Activated T-cell treated with anti-CD3 and anti-CD28 coated beads, Interleukin-2, amount 50 U/mL, for 24 hours (primary cell): ENCODE results near the gene ARHGEF18.
A peak's percentile ranks its signal among the peaks of the same experiment; 100 is the strongest.

Experiments
- DNase-seq: peaks from one replicate; pipeline ENCODE4 v3.0.0-alpha.2; 2020
- H3K27ac Mint-ChIP-seq: 2 replicates; pipeline ENCODE4 v1.8.0; 2020; ENCODE audit warnings: mild to moderate bottlenecking, mixed read lengths
- H3K27me3 Mint-ChIP-seq: 2 replicates; pipeline ENCODE4 v1.8.0; 2020; ENCODE audit warnings: mixed read lengths
- H3K36me3 Mint-ChIP-seq: 2 replicates; pipeline ENCODE4 v1.8.0; 2020; ENCODE audit warnings: low read depth, mixed read lengths
- H3K4me1 Mint-ChIP-seq: 2 replicates; pipeline ENCODE4 v1.8.0; 2020; ENCODE audit warnings: low read depth, mixed read lengths
- H3K4me3 Mint-ChIP-seq: 2 replicates; pipeline ENCODE4 v1.8.0; 2020; ENCODE audit warnings: mild to moderate bottlenecking, moderate library complexity, mixed read lengths
- H3K9me3 Mint-ChIP-seq: 2 replicates; pipeline ENCODE4 v1.8.0; 2020; ENCODE audit warnings: mixed read lengths

The ARHGEF18 gene

GRCh38 chr19:7386308-7386707, 37.6 kb downstream of the ARHGEF18 start:
- H3K9me3 Mint-ChIP-seq = no peaks in the 10 kb centered on the region
- no peak overlapping the region for H3K4me3 Mint-ChIP-seq
- H3K27me3 Mint-ChIP-seq = no peaks in the 10 kb centered on the region
- peaks cover 48% of the 10 kb centered on the region for H3K36me3 Mint-ChIP-seq
- H3K27ac Mint-ChIP-seq = peak overlapping the region; percentile 94
- H3K4me1 Mint-ChIP-seq = peaks cover 34% of the 10 kb centered on the region
- no peak for DNase-seq

GRCh38 chr19:7386769-7387168, 38.0 kb downstream of the ARHGEF18 start:
- Mint-ChIP-seq H3K4me1 (peaks cover 35% of the 10 kb centered on the region), H3K4me3 (peak overlapping the region; percentile 69), H3K27me3 (no peaks in the 10 kb centered on the region), H3K36me3 (peaks cover 52% of the 10 kb centered on the region), H3K27ac (peak overlapping the region; percentile 94), H3K9me3 (no peaks in the 10 kb centered on the region)
- DNase-seq = no peak

- no peaks in the 10 kb centered on the region for H3K9me3 Mint-ChIP-seq
- peak overlapping the region; percentile 55 for H3K27ac Mint-ChIP-seq
- H3K4me1 Mint-ChIP-seq = peaks cover 50% of the 10 kb centered on the region
- peaks cover 28% of the 10 kb centered on the region for H3K36me3 Mint-ChIP-seq
- no peak overlapping the region for H3K4me3 Mint-ChIP-seq
- DNase-seq = no peak
- no peaks in the 10 kb centered on the region for H3K27me3 Mint-ChIP-seq
Measured at GRCh38 chr19:7391218-7391670, 42.5 kb downstream of the ARHGEF18 start.

GRCh38 chr19:7393459-7393858, 44.7 kb downstream of the ARHGEF18 start:
- Mint-ChIP-seq H3K4me1 (peaks cover 43% of the 10 kb centered on the region), H3K36me3 (peaks cover 23% of the 10 kb centered on the region), H3K27ac (peak overlapping the region; percentile 83), H3K27me3 (no peaks in the 10 kb centered on the region), H3K4me3 (peak overlapping the region; percentile 89), H3K9me3 (no peaks in the 10 kb centered on the region)
- no peak for DNase-seq

- Mint-ChIP-seq H3K36me3 (peaks cover 28% of the 10 kb centered on the region), H3K4me1 (peaks cover 49% of the 10 kb centered on the region), H3K27me3 (no peaks in the 10 kb centered on the region), H3K9me3 (no peaks in the 10 kb centered on the region), H3K27ac (peak overlapping the region; percentile 83), H3K4me3 (peak overlapping the region; percentile 89)
- DNase-seq = no peak
Measured at GRCh38 chr19:7393939-7394730, 45.4 kb downstream of the ARHGEF18 start.

GRCh38 chr19:7394731-7395359, 46.1 kb downstream of the ARHGEF18 start:
- Mint-ChIP-seq H3K36me3 (peaks cover 27% of the 10 kb centered on the region), H3K9me3 (no peaks in the 10 kb centered on the region), H3K4me3 (peak overlapping the region; percentile 89), H3K27ac (peak overlapping the region; percentile 83), H3K27me3 (no peaks in the 10 kb centered on the region), H3K4me1 (peaks cover 52% of the 10 kb centered on the region)
- peak; percentile 97 for DNase-seq

GRCh38 chr19:7395360-7396066, 46.8 kb downstream of the ARHGEF18 start:
- Mint-ChIP-seq H3K9me3 (no peaks in the 10 kb centered on the region), H3K36me3 (peaks cover 33% of the 10 kb centered on the region), H3K27ac (peak overlapping the region; percentile 82), H3K4me3 (peak overlapping the region; percentile 89), H3K4me1 (peaks cover 56% of the 10 kb centered on the region), H3K27me3 (no peaks in the 10 kb centered on the region)
- no peak for DNase-seq

- Mint-ChIP-seq H3K4me3 (peak overlapping the region; percentile 12), H3K36me3 (peaks cover 41% of the 10 kb centered on the region), H3K27ac (peak overlapping the region; percentile 64), H3K9me3 (no peaks in the 10 kb centered on the region), H3K27me3 (no peaks in the 10 kb centered on the region), H3K4me1 (peaks cover 55% of the 10 kb centered on the region)
- DNase-seq = no peak
Measured at GRCh38 chr19:7397687-7398086, 49.0 kb downstream of the ARHGEF18 start.
